HepG2 (cell line): ENCODE measurements around the gene GRM4. TPM values are rescaled to one million over a fixed set of nuclear protein-coding genes. Genes with fewer than 3 reads are reported as not detected.

Experiments
- FOXA3 ChIP-seq: IDR thresholded peaks from 2 replicates; pipeline ENCODE4 v1.6.1; 2016; ENCODE audit warnings: missing genetic modification reagents, missing compliant biosample characterization
- GABPB1 ChIP-seq: IDR thresholded peaks from 2 replicates; pipeline ENCODE4 v1.6.1; 2016; ENCODE audit warnings: mild to moderate bottlenecking, missing genetic modification reagents, moderate library complexity, missing compliant biosample characterization
- GZF1 ChIP-seq: sonication (generic); formaldehyde crosslinking; IDR thresholded peaks from 2 replicates; pipeline ENCODE4 v1.5.1; 2020; ENCODE audit warnings: mild to moderate bottlenecking, missing genetic modification reagents
- HDAC1 ChIP-seq: sonication (generic); formaldehyde crosslinking; IDR thresholded peaks from 2 replicates; pipeline ENCODE4 v1.5.1; 2020; ENCODE audit warnings: mild to moderate bottlenecking, missing genetic modification reagents
- HES4 ChIP-seq: sonication (generic); formaldehyde crosslinking; IDR thresholded peaks from 2 replicates; pipeline ENCODE4 v1.9.0; 2021; ENCODE audit warnings: mild to moderate bottlenecking, missing genetic modification reagents, borderline replicate concordance
- KDM2A ChIP-seq: sonication (generic); formaldehyde crosslinking; IDR thresholded peaks from 2 replicates; pipeline ENCODE4 v1.4.0; 2020; ENCODE audit warnings: low read depth, missing genetic modification reagents, borderline replicate concordance
- KDM3A ChIP-seq: IDR thresholded peaks from 2 replicates; pipeline ENCODE4 v1.6.1; 2018; ENCODE audit warnings: low read depth, missing compliant biosample characterization
- MEF2D ChIP-seq: sonication (generic); formaldehyde crosslinking; IDR thresholded peaks from 2 replicates; pipeline ENCODE4 v1.5.1; 2020; ENCODE audit warnings: mild to moderate bottlenecking, missing genetic modification reagents
- MTA3 ChIP-seq: sonication (generic); formaldehyde crosslinking; IDR thresholded peaks from 2 replicates; pipeline ENCODE4 v1.4.0; 2020; ENCODE audit warnings: missing genetic modification reagents
- NONO ChIP-seq, 2 experiments: fragments of 450-650 bp in 1 of 2; sonication (generic) in 1 of 2; formaldehyde crosslinking in 1 of 2; IDR thresholded peaks in 1 of 2; conservative IDR thresholded peaks in 1 of 2; 2 replicates each; pipeline versions ENCODE4 v1.6.1 to v1.8.0; 2017 to 2022; ENCODE audit warnings: mild to moderate bottlenecking in 1 of 2, missing genetic modification reagents in 1 of 2, moderate library complexity in 1 of 2
- PRPF4 ChIP-seq: fragments of 200-400 bp; formaldehyde crosslinking; IDR thresholded peaks from 2 replicates; pipeline ENCODE4 v1.6.1; 2016; ENCODE audit warnings: low read length, low read depth; ENCODE audit not compliant: poor library complexity, severe bottlenecking
- RAD21 ChIP-seq: fragments of 450-650 bp; formaldehyde crosslinking; IDR thresholded peaks from 2 replicates; pipeline ENCODE4 v1.5.0; 2020; ENCODE audit warnings: mild to moderate bottlenecking
- SP4 ChIP-seq: sonication (generic); formaldehyde crosslinking; IDR thresholded peaks from 2 replicates; pipeline ENCODE4 v1.8.1; 2023; ENCODE audit warnings: mild to moderate bottlenecking, missing genetic modification reagents
- YEATS2 ChIP-seq: sonication (generic); formaldehyde crosslinking; IDR thresholded peaks from 2 replicates; pipeline ENCODE4 v1.4.0; 2020; ENCODE audit warnings: missing genetic modification reagents, borderline replicate concordance
- ZNF160 ChIP-seq: sonication (generic); formaldehyde crosslinking; IDR thresholded peaks from 2 replicates; pipeline ENCODE4 v1.8.0; 2022; ENCODE audit warnings: mild to moderate bottlenecking, inconsistent platforms, missing genetic modification reagents
- ZNF331 ChIP-seq: sonication (generic); formaldehyde crosslinking; IDR thresholded peaks from 2 replicates; pipeline ENCODE4 v1.4.0; 2020; ENCODE audit warnings: missing genetic modification reagents
- ZNF619 ChIP-seq: sonication (generic); formaldehyde crosslinking; IDR thresholded peaks from 2 replicates; pipeline ENCODE4 v1.4.0; 2020; ENCODE audit warnings: mild to moderate bottlenecking, missing genetic modification reagents
- ZNF724P ChIP-seq: sonication (generic); formaldehyde crosslinking; IDR thresholded peaks from 2 replicates; pipeline ENCODE4 v1.8.0; 2022; ENCODE audit warnings: missing genetic modification reagents, borderline replicate concordance
- ZNF883 ChIP-seq: sonication (generic); formaldehyde crosslinking; IDR thresholded peaks from 2 replicates; pipeline ENCODE4 v1.5.1; 2020; ENCODE audit warnings: mild to moderate bottlenecking, missing genetic modification reagents; ENCODE audit errors: not compliant biosample characterization
- polyA plus RNA-seq, 8 experiments: library from polyadenylated mRNA; depleted of rRNA in 3 of 8; stranded (reverse) in 7 of 8; unstranded in 1 of 8; fragments of >200 nt; fragmentation: Illumina TruSeq in 4 of 8; extraction: Trizol in 4 of 8; gene quantifications; 2 replicates each; pipeline versions ENCODE4 v1.2.1 to v1.2.3, GENCODE V29; 2011 to 2016; ENCODE audit warnings: low read depth in 4 of 8, missing spikeins in 1 of 8, mixed read lengths in 1 of 8; ENCODE audit not compliant: insufficient read depth in 1 of 8
- total RNA-seq, 5 experiments: library from RNA; depleted of rRNA; stranded (reverse); fragments of >200 nt; fragmentation: Illumina TruSeq; extraction: Trizol; gene quantifications; 2 replicates each; pipeline ENCODE4 v1.2.3, GENCODE V29; 2016; ENCODE audit warnings: low read depth in 1 of 5
- TF ChIP-seq, protein P1 (sequence below): sonication (generic); formaldehyde crosslinking; IDR thresholded peaks from 2 replicates; pipeline ENCODE4 v1.5.1; 2020; ENCODE audit warnings: mild to moderate bottlenecking, missing genetic modification reagents, moderate library complexity
- TF ChIP-seq, protein P2 (sequence below): sonication (generic); formaldehyde crosslinking; IDR thresholded peaks from 2 replicates; pipeline ENCODE4 v1.4.0; 2020; ENCODE audit warnings: missing genetic modification reagents
- TF ChIP-seq, protein P3 (sequence below): sonication (generic); formaldehyde crosslinking; IDR thresholded peaks from 2 replicates; pipeline ENCODE4 v1.4.0; 2020; ENCODE audit warnings: missing genetic modification reagents

GRM4 gene
- total and polyA plus RNA-seq, 2 of the 13 experiments (the other 11 are each of a cell fraction or from before 2014, with no cell fraction given), result not detected

DNA sequence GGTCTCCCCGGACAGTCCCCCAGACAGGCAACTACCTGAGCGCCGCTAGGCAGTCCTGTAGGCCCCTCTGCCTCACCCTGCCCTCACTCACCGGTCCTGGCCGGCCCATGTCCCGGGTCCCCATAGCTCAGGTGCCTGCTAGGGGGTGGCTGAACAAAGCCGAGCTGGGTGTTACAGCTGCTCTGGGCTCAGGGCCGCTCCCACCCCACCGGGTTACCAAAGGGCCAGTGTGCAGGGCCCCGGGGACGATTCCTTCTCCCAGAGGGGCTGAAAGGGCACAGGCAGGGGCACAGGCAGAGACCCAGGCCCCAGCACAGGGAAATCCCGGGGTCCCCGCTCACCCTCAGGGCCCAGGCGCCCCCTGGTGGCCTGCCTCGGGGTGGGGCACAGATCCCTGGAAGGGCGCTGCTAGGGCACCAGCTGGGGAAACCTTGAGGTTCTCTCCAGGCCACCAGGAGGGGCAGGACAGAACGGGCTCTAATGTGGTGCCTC is 118.4 kb downstream of the GRM4 start (continued):
- TF ChIP-seq, protein P1, sequence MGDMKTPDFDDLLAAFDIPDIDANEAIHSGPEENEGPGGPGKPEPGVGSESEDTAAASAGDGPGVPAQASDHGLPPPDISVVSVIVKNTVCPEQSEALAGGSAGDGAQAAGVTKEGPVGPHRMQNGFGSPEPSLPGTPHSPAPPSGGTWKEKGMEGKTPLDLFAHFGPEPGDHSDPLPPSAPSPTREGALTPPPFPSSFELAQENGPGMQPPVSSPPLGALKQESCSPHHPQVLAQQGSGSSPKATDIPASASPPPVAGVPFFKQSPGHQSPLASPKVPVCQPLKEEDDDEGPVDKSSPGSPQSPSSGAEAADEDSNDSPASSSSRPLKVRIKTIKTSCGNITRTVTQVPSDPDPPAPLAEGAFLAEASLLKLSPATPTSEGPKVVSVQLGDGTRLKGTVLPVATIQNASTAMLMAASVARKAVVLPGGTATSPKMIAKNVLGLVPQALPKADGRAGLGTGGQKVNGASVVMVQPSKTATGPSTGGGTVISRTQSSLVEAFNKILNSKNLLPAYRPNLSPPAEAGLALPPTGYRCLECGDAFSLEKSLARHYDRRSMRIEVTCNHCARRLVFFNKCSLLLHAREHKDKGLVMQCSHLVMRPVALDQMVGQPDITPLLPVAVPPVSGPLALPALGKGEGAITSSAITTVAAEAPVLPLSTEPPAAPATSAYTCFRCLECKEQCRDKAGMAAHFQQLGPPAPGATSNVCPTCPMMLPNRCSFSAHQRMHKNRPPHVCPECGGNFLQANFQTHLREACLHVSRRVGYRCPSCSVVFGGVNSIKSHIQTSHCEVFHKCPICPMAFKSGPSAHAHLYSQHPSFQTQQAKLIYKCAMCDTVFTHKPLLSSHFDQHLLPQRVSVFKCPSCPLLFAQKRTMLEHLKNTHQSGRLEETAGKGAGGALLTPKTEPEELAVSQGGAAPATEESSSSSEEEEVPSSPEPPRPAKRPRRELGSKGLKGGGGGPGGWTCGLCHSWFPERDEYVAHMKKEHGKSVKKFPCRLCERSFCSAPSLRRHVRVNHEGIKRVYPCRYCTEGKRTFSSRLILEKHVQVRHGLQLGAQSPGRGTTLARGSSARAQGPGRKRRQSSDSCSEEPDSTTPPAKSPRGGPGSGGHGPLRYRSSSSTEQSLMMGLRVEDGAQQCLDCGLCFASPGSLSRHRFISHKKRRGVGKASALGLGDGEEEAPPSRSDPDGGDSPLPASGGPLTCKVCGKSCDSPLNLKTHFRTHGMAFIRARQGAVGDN, result peak; percentile 43; the same call in 1 of the 2 replicates
- peak; percentile 97 for TF ChIP-seq RAD21
- 0 out of 2 replicates have a peak, but pooled peaks have one; percentile 24 for TF ChIP-seq MEF2D (CRISPR knock-in tag)
- TF ChIP-seq, protein P2, sequence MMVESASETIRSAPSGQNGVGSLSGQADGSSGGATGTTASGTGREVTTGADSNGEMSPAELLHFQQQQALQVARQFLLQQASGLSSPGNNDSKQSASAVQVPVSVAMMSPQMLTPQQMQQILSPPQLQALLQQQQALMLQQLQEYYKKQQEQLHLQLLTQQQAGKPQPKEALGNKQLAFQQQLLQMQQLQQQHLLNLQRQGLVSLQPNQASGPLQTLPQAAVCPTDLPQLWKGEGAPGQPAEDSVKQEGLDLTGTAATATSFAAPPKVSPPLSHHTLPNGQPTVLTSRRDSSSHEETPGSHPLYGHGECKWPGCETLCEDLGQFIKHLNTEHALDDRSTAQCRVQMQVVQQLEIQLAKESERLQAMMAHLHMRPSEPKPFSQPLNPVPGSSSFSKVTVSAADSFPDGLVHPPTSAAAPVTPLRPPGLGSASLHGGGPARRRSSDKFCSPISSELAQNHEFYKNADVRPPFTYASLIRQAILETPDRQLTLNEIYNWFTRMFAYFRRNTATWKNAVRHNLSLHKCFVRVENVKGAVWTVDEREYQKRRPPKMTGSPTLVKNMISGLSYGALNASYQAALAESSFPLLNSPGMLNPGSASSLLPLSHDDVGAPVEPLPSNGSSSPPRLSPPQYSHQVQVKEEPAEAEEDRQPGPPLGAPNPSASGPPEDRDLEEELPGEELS (CRISPR knock-in tag), result no peak
- TF ChIP-seq ZNF331, result no peak
- no peak for TF ChIP-seq NONO (IDR thresholded peaks at IDR 0.05)
- TF ChIP-seq NONO (CRISPR knock-in tag; conservative IDR thresholded peaks at IDR 0.05), result no peak
- 0 out of 2 replicates have a peak, but pooled peaks have one; percentile 29 for TF ChIP-seq SP4 (CRISPR knock-in tag)
- no peak for TF ChIP-seq MTA3
- TF ChIP-seq ZNF883 (CRISPR knock-in tag), result no peak
- TF ChIP-seq PRPF4, result no peak
- TF ChIP-seq GABPB1 (CRISPR knock-in tag), result peak; percentile 36; the same call in 1 of the 2 replicates
- TF ChIP-seq, protein P3, sequence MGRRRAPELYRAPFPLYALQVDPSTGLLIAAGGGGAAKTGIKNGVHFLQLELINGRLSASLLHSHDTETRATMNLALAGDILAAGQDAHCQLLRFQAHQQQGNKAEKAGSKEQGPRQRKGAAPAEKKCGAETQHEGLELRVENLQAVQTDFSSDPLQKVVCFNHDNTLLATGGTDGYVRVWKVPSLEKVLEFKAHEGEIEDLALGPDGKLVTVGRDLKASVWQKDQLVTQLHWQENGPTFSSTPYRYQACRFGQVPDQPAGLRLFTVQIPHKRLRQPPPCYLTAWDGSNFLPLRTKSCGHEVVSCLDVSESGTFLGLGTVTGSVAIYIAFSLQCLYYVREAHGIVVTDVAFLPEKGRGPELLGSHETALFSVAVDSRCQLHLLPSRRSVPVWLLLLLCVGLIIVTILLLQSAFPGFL (CRISPR knock-in tag), result no peak
- TF ChIP-seq ZNF160 (CRISPR knock-in tag), result no peak
- no peak for TF ChIP-seq YEATS2 (CRISPR knock-in tag)
- TF ChIP-seq KDM3A (CRISPR knock-in tag), result peak; percentile 79; the same call in 1 of the 2 replicates
- TF ChIP-seq GZF1 (CRISPR knock-in tag), result no peak
- 0 out of 2 replicates have a peak, but pooled peaks have one; percentile 10 for TF ChIP-seq FOXA3 (CRISPR knock-in tag)
- no peak for TF ChIP-seq HES4 (CRISPR knock-in tag)
- TF ChIP-seq HDAC1 (CRISPR knock-in tag), result no peak
- TF ChIP-seq ZNF619 (CRISPR knock-in tag), result 0 out of 2 replicates have a peak, but pooled peaks have one; percentile 67
- TF ChIP-seq KDM2A (CRISPR knock-in tag), result peak; percentile 67; the same call in 1 of the 2 replicates
- 0 out of 2 replicates have a peak, but pooled peaks have one; percentile 38 for TF ChIP-seq ZNF724P (CRISPR knock-in tag)
